ENCODE data around the gene TMEM272. TPM values are rescaled to one million over a fixed set of nuclear protein-coding genes. Genes with fewer than 3 reads are reported as not detected.

TMEM272 gene, protein sequence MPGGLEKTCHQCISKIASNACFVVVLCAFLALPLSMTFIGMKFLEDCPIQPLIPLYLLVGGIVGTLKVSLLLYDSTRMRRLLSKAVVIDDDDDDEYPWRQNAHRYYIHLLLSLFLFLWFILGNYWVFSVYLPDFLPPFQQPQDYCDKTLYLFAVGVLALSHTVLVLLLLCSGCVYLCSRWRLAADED
- not detected in 2 replicates for total RNA-seq

DNA sequence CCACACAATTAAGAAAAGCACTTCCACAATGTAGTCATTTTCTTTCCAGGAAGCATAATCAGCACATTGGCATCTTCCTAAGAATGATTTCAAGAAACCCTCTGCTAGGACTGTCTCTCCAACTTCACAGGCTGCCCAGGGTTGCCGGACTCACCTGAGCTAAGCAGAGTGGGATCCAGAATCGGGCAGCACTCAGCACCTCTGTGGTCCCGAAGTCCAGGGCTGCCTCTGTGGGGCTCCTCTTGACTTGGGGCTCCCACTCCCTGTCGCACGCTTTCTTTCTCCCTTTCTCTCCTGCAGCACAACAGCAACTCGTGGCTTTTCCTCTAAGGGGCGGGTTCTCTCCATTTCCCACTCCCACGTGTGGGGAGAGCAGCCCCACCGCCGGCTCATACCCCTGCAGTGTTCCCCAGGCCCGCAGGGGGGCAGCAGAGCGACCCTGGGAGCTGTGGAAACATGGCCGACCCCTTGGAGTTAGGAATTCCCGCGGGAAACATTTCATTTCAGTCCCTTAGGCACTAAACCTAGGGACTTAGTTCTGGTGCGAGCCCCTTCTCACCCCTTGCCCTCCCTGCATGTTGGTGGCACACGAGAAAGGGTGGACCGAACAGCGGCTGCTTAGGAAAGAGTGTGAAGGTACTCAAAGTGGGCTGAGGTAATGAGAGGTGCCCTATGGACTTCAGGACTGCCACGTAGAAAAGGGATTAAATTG is at the start of gene TMEM272:
TMEM272 (minus strand) TSS at position 316 of the 712 bp plus-strand sequence. CDS start 6,647 bp downstream, outside the sequence.

DNA sequence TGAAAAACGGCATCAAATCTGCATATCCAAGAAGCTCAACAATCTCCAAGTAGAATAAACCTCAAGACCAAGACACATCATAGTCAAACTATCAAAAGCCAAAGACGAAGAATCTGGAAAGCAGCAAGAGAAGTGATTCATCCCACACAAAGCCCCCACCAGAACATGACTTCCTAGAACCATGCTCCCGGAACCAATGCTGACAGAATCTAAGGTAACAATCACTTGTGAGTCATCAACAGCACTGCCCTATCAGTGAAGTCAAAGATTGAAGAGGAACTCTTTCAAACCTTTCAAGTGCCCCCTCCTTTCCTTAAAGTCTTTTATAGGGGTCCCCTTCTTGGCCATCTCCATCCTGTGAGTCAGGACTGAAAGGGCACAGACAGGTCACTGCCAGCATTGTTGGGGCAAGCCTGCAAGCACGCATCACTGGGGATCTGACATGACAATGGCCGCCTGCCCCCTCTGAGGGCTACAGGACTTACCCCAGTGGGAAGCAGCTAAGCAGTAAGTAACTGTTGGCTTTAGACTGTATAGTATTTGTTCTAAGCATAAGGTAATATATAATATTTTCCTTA is 16.8 kb upstream of the TMEM272 start, which contains the start of gene CCDC70:
CCDC70 (plus strand) TSS at position 247 of the 578 bp plus-strand sequence. CDS start 3,443 bp downstream, outside the sequence.

GRCh38 chr13:51803422-51804294 is 41.3 kb downstream of the TMEM272 start, which contains the start of gene DHRS12:
Gene DHRS12, minus strand, starts transcription at chr13:51804163. Its CDS starts 4,504 bp downstream, at chr13:51799659.

Other genes with a start within 250 kb of the TMEM272 start
- 2.1 and 3.9 TPM in 2 replicates for gene DHRS12, start 41.0 kb downstream of the TMEM272 start, total RNA-seq
- not detected in 2 replicates for gene CCDC70, start 16.8 kb upstream of the TMEM272 start, total RNA-seq
- gene ATP7B, start 166.3 kb upstream of the TMEM272 start, total RNA-seq, result 3.1 and 4.8 TPM in 2 replicates
- 36.8 and 37.2 TPM in 2 replicates for gene ALG11, start 167.2 kb upstream of the TMEM272 start, total RNA-seq
- 18.6 TPM in 2 replicates for gene UTP14C, start 179.5 kb upstream of the TMEM272 start, total RNA-seq